ENCODE data around the gene MACROD2. TPM values are rescaled to one million over a fixed set of nuclear protein-coding genes. Genes with fewer than 3 reads are reported as not detected.

Gene MACROD2
- total RNA-seq, 1 donor from 2014 or later = 3.1 TPM

- Histone ChIP-seq H3K27me3 (ENCODE audit: control insufficient read depth in 3 of 3, insufficient read depth in 3 of 3, low read length in 3 of 3) (no peaks in the 10 kb centered on the region), H3K4me3 (ENCODE audit: low read length in 3 of 3) (no peak overlapping the region), H3K9ac (ENCODE audit: low read depth in 1 of 3, low read length in 3 of 3) (no peak overlapping the region), H3K9me3 (ENCODE audit: control insufficient read depth in 3 of 3, low read length in 3 of 3) (no peaks in the 10 kb centered on the region), H3K4me1 (ENCODE audit: control insufficient read depth in 3 of 3, insufficient read depth in 3 of 3, low read length in 3 of 3) (no peaks in the 10 kb centered on the region), H3K27ac (ENCODE audit: low read depth, low read length) (no peak overlapping the region), H3K36me3 (ENCODE audit: control insufficient read depth in 3 of 3, insufficient read depth in 3 of 3, low read length in 3 of 3) (no peaks in the 10 kb centered on the region)
Measured at GRCh38 chr20:14562981-14563380, 567.7 kb downstream of the MACROD2 start.

GRCh38 chr20:14566505-14566904 lies 571.2 kb downstream of the MACROD2 start:
- no peak overlapping the region for H3K9ac ChIP-seq (ENCODE audit: low read depth in 1 of 3, low read length in 3 of 3)
- H3K4me3 ChIP-seq (ENCODE audit: low read length in 3 of 3) = no peak overlapping the region
- no peaks in the 10 kb centered on the region for H3K36me3 ChIP-seq (ENCODE audit: control insufficient read depth in 3 of 3, insufficient read depth in 3 of 3, low read length in 3 of 3)
- H3K9me3 ChIP-seq (ENCODE audit: control insufficient read depth in 3 of 3, low read length in 3 of 3) = no peaks in the 10 kb centered on the region
- H3K27ac ChIP-seq (ENCODE audit: low read depth, low read length) = no peak overlapping the region
- H3K27me3 ChIP-seq (ENCODE audit: control insufficient read depth in 3 of 3, insufficient read depth in 3 of 3, low read length in 3 of 3) = no peaks in the 10 kb centered on the region
- H3K4me1 ChIP-seq (ENCODE audit: control insufficient read depth in 3 of 3, insufficient read depth in 3 of 3, low read length in 3 of 3) = no peaks in the 10 kb centered on the region

GRCh38 chr20:14568225-14568624 lies 572.9 kb downstream of the MACROD2 start:
- Histone ChIP-seq H3K36me3 (ENCODE audit: control insufficient read depth in 3 of 3, insufficient read depth in 3 of 3, low read length in 3 of 3) (no peaks in the 10 kb centered on the region), H3K4me1 (ENCODE audit: control insufficient read depth in 3 of 3, insufficient read depth in 3 of 3, low read length in 3 of 3) (no peaks in the 10 kb centered on the region), H3K4me3 (ENCODE audit: low read length in 3 of 3) (no peak overlapping the region), H3K9ac (ENCODE audit: low read depth in 1 of 3, low read length in 3 of 3) (no peak overlapping the region), H3K9me3 (ENCODE audit: control insufficient read depth in 3 of 3, low read length in 3 of 3) (no peaks in the 10 kb centered on the region), H3K27ac (ENCODE audit: low read depth, low read length) (no peak overlapping the region), H3K27me3 (ENCODE audit: control insufficient read depth in 3 of 3, insufficient read depth in 3 of 3, low read length in 3 of 3) (no peaks in the 10 kb centered on the region)

GRCh38 chr20:14568701-14569100 lies 573.4 kb downstream of the MACROD2 start:
- Histone ChIP-seq H3K9me3 (ENCODE audit: control insufficient read depth in 3 of 3, low read length in 3 of 3) (no peaks in the 10 kb centered on the region), H3K27me3 (ENCODE audit: control insufficient read depth in 3 of 3, insufficient read depth in 3 of 3, low read length in 3 of 3) (no peaks in the 10 kb centered on the region), H3K4me1 (ENCODE audit: control insufficient read depth in 3 of 3, insufficient read depth in 3 of 3, low read length in 3 of 3) (no peaks in the 10 kb centered on the region), H3K4me3 (ENCODE audit: low read length in 3 of 3) (no peak overlapping the region), H3K9ac (ENCODE audit: low read depth in 1 of 3, low read length in 3 of 3) (no peak overlapping the region), H3K27ac (ENCODE audit: low read depth, low read length) (no peak overlapping the region), H3K36me3 (ENCODE audit: control insufficient read depth in 3 of 3, insufficient read depth in 3 of 3, low read length in 3 of 3) (no peaks in the 10 kb centered on the region)

- no peak overlapping the region for H3K9ac ChIP-seq (ENCODE audit: low read depth in 1 of 3, low read length in 3 of 3)
Measured at GRCh38 chr20:14569641-14570040, 574.3 kb downstream of the MACROD2 start.

GRCh38 chr20:14570811-14571210 lies 575.5 kb downstream of the MACROD2 start:
- Histone ChIP-seq H3K27me3 (ENCODE audit: control insufficient read depth in 3 of 3, insufficient read depth in 3 of 3, low read length in 3 of 3) (no peaks in the 10 kb centered on the region), H3K9ac (ENCODE audit: low read depth in 1 of 3, low read length in 3 of 3) (no peak overlapping the region), H3K9me3 (ENCODE audit: control insufficient read depth in 3 of 3, low read length in 3 of 3) (no peaks in the 10 kb centered on the region), H3K36me3 (ENCODE audit: control insufficient read depth in 3 of 3, insufficient read depth in 3 of 3, low read length in 3 of 3) (no peaks in the 10 kb centered on the region), H3K4me1 (ENCODE audit: control insufficient read depth in 3 of 3, insufficient read depth in 3 of 3, low read length in 3 of 3) (no peaks in the 10 kb centered on the region), H3K27ac (ENCODE audit: low read depth, low read length) (no peak overlapping the region), H3K4me3 (ENCODE audit: low read length in 3 of 3) (no peak overlapping the region)

More at GRCh38 chr20:14569641-14570040, 574.3 kb downstream of the MACROD2 start:
- Histone ChIP-seq H3K36me3 (ENCODE audit: control insufficient read depth in 3 of 3, insufficient read depth in 3 of 3, low read length in 3 of 3) (no peaks in the 10 kb centered on the region), H3K4me3 (ENCODE audit: low read length in 3 of 3) (no peak overlapping the region), H3K4me1 (ENCODE audit: control insufficient read depth in 3 of 3, insufficient read depth in 3 of 3, low read length in 3 of 3) (no peaks in the 10 kb centered on the region), H3K9me3 (ENCODE audit: control insufficient read depth in 3 of 3, low read length in 3 of 3) (no peaks in the 10 kb centered on the region), H3K27me3 (ENCODE audit: control insufficient read depth in 3 of 3, insufficient read depth in 3 of 3, low read length in 3 of 3) (no peaks in the 10 kb centered on the region), H3K27ac (ENCODE audit: low read depth, low read length) (no peak overlapping the region)

- no peaks in the 10 kb centered on the region for H3K27me3 ChIP-seq (ENCODE audit: control insufficient read depth in 3 of 3, insufficient read depth in 3 of 3, low read length in 3 of 3)
- no peak overlapping the region for H3K9ac ChIP-seq (ENCODE audit: low read depth in 1 of 3, low read length in 3 of 3)
- no peak overlapping the region for H3K27ac ChIP-seq (ENCODE audit: low read depth, low read length)
- H3K4me3 ChIP-seq (ENCODE audit: low read length in 3 of 3) = no peak overlapping the region
- no peaks in the 10 kb centered on the region for H3K9me3 ChIP-seq (ENCODE audit: control insufficient read depth in 3 of 3, low read length in 3 of 3)
- H3K4me1 ChIP-seq (ENCODE audit: control insufficient read depth in 3 of 3, insufficient read depth in 3 of 3, low read length in 3 of 3) = no peaks in the 10 kb centered on the region
- no peaks in the 10 kb centered on the region for H3K36me3 ChIP-seq (ENCODE audit: control insufficient read depth in 3 of 3, insufficient read depth in 3 of 3, low read length in 3 of 3)
Measured at GRCh38 chr20:14573676-14574075, 578.4 kb downstream of the MACROD2 start.

GRCh38 chr20:14576196-14576877 lies 581.0 kb downstream of the MACROD2 start:
- H3K36me3 ChIP-seq (ENCODE audit: control insufficient read depth in 3 of 3, insufficient read depth in 3 of 3, low read length in 3 of 3) = no peaks in the 10 kb centered on the region
- no peak overlapping the region for H3K27ac ChIP-seq (ENCODE audit: low read depth, low read length)
- no peak overlapping the region for H3K4me3 ChIP-seq (ENCODE audit: low read length in 3 of 3)
- no peak overlapping the region for H3K9ac ChIP-seq (ENCODE audit: low read depth in 1 of 3, low read length in 3 of 3)
- no peaks in the 10 kb centered on the region for H3K27me3 ChIP-seq (ENCODE audit: control insufficient read depth in 3 of 3, insufficient read depth in 3 of 3, low read length in 3 of 3)
- H3K4me1 ChIP-seq (ENCODE audit: control insufficient read depth in 3 of 3, insufficient read depth in 3 of 3, low read length in 3 of 3) = no peaks in the 10 kb centered on the region
- H3K9me3 ChIP-seq (ENCODE audit: control insufficient read depth in 3 of 3, low read length in 3 of 3) = no peaks in the 10 kb centered on the region

GRCh38 chr20:14580418-14581074 lies 585.2 kb downstream of the MACROD2 start:
- no peak overlapping the region for H3K9ac ChIP-seq (ENCODE audit: low read depth in 1 of 3, low read length in 3 of 3)
- no peak overlapping the region for H3K4me3 ChIP-seq (ENCODE audit: low read length in 3 of 3)
- H3K27me3 ChIP-seq (ENCODE audit: control insufficient read depth in 3 of 3, insufficient read depth in 3 of 3, low read length in 3 of 3) = no peaks in the 10 kb centered on the region
- H3K36me3 ChIP-seq (ENCODE audit: control insufficient read depth in 3 of 3, insufficient read depth in 3 of 3, low read length in 3 of 3) = no peaks in the 10 kb centered on the region
- H3K9me3 ChIP-seq (ENCODE audit: control insufficient read depth in 3 of 3, low read length in 3 of 3) = no peaks in the 10 kb centered on the region
- no peak overlapping the region for H3K27ac ChIP-seq (ENCODE audit: low read depth, low read length)
- H3K4me1 ChIP-seq (ENCODE audit: control insufficient read depth in 3 of 3, insufficient read depth in 3 of 3, low read length in 3 of 3) = peaks cover 0 to 2% (median 0%) of the 10 kb centered on the region in 3 donors

GRCh38 chr20:14581731-14582130 lies 586.4 kb downstream of the MACROD2 start:
- H3K27me3 ChIP-seq (ENCODE audit: control insufficient read depth in 3 of 3, insufficient read depth in 3 of 3, low read length in 3 of 3) = no peaks in the 10 kb centered on the region

More at GRCh38 chr20:14581731-14582130, 586.4 kb downstream of the MACROD2 start:
- H3K9ac ChIP-seq (ENCODE audit: low read depth in 1 of 3, low read length in 3 of 3) = no peak overlapping the region
- H3K27ac ChIP-seq (ENCODE audit: low read depth, low read length) = no peak overlapping the region
- no peak overlapping the region for H3K4me3 ChIP-seq (ENCODE audit: low read length in 3 of 3)
- no peaks in the 10 kb centered on the region for H3K9me3 ChIP-seq (ENCODE audit: control insufficient read depth in 3 of 3, low read length in 3 of 3)
- H3K36me3 ChIP-seq (ENCODE audit: control insufficient read depth in 3 of 3, insufficient read depth in 3 of 3, low read length in 3 of 3) = no peaks in the 10 kb centered on the region
- peaks cover 0 to 2% (median 0%) of the 10 kb centered on the region in 3 donors for H3K4me1 ChIP-seq (ENCODE audit: control insufficient read depth in 3 of 3, insufficient read depth in 3 of 3, low read length in 3 of 3)

Measured in skeletal muscle tissue (tissue), 4 donors.